Epithelial cell of esophagus (primary cell): ENCODE results near the gene ABHD17B.

Source experiments
- DNase-seq: peaks from one replicate; pipeline ENCODE4 v3.0.0; 2010; ENCODE audit warnings: low read depth
- H3K4me3 ChIP-seq: 2 replicates; pipeline ENCODE4 v1.5.1; 2011; ENCODE audit warnings: mild to moderate bottlenecking, low read length, control low read depth
- CTCF ChIP-seq: IDR thresholded peaks from 2 replicates; pipeline ENCODE4 v1.5.1; 2011; ENCODE audit warnings: low read depth, mild to moderate bottlenecking, low read length, control low read depth, inconsistent platforms; ENCODE audit not compliant: insufficient read depth; ENCODE audit errors: missing control alignments

ABHD17B gene

GRCh38 chr9:71879644-71880174, 31.3 kb downstream of the ABHD17B start:
- H3K4me3 ChIP-seq: no peak overlapping the region
- no peak for DNase-seq
- TF ChIP-seq CTCF: no peak

- TF ChIP-seq CTCF: no peak
- H3K4me3 ChIP-seq: no peak overlapping the region
Measured at GRCh38 chr9:71878327-71879274, 32.4 kb downstream of the ABHD17B start.

GRCh38 chr9:71876829-71877228, 34.2 kb downstream of the ABHD17B start:
- no peak overlapping the region for H3K4me3 ChIP-seq
- DNase-seq: no peak
- no peak for TF ChIP-seq CTCF

More at GRCh38 chr9:71878327-71879274, 32.4 kb downstream of the ABHD17B start:
- no peak for DNase-seq

- no peak for TF ChIP-seq CTCF
- no peak for DNase-seq
- H3K4me3 ChIP-seq: no peak overlapping the region
Measured at GRCh38 chr9:71876106-71876505, 34.9 kb downstream of the ABHD17B start.

GRCh38 chr9:71875345-71875744, 35.6 kb downstream of the ABHD17B start:
- DNase-seq: no peak
- H3K4me3 ChIP-seq: no peak overlapping the region
- TF ChIP-seq CTCF: no peak

GRCh38 chr9:71863631-71864030, 47.4 kb downstream of the ABHD17B start:
- no peak for DNase-seq
- TF ChIP-seq CTCF: no peak
- H3K4me3 ChIP-seq: no peak overlapping the region
